Activated naive CD8-positive, alpha-beta T cell treated with anti-CD3 and anti-CD28 coated beads for 36 hours (primary cell): Measurements from ENCODE around the gene CDON. TPM values are rescaled to one million over a fixed set of nuclear protein-coding genes. Genes with fewer than 3 reads are reported as not detected.

Experiments used
- DNase-seq: peaks from one replicate; pipeline ENCODE4 v3.0.0; 2021
- H3K27ac Mint-ChIP-seq: one replicate; pipeline ENCODE4 v1.8.0; 2022; ENCODE audit warnings: mild to moderate bottlenecking, moderate library complexity, mixed read lengths
- H3K27me3 Mint-ChIP-seq: one replicate; pipeline ENCODE4 v1.8.0; 2022; ENCODE audit warnings: mild to moderate bottlenecking, mixed read lengths
- H3K36me3 Mint-ChIP-seq: one replicate; pipeline ENCODE4 v1.8.0; 2021; ENCODE audit warnings: mild to moderate bottlenecking, mixed read lengths
- H3K4me1 Mint-ChIP-seq: one replicate; pipeline ENCODE4 v1.8.0; 2021; ENCODE audit warnings: mixed read lengths
- H3K4me3 Mint-ChIP-seq: one replicate; pipeline ENCODE4 v1.8.0; 2022; ENCODE audit warnings: mild to moderate bottlenecking, moderate library complexity, mixed read lengths
- H3K9me3 Mint-ChIP-seq: one replicate; pipeline ENCODE4 v1.8.0; 2022; ENCODE audit warnings: mixed read lengths
- total RNA-seq, 2 experiments: library from RNA; stranded (reverse); gene quantifications; one replicate each; pipeline ENCODE4 v1.2.3, GENCODE V29; 2021

The CDON gene
- total RNA-seq, 2 experiments from 2014 or later = 2.0 to 2.6 TPM

DNA sequence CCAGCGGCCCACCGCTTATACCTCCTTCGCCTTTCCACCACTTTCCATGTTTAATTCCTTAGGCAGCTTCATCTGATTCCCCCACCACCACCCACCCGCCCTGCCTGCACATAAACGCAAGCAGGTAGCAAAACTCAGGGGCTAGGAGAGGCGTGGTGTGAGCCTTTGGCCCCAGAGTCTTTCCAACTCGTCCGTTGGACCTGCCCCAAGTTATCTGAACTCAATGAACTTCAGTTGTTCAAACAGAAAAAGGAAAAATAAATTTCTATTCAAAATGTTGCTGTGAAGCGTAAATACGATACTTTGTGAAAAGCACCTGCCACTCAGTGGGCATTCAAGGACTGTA, 814 bp upstream of the CDON start:
- Mint-ChIP-seq H3K4me3 (peak overlapping the region; percentile 64), H3K27me3 (peaks cover 24% of the 10 kb centered on the region), H3K36me3 (peaks cover 3% of the 10 kb centered on the region), H3K9me3 (no peaks in the 10 kb centered on the region), H3K4me1 (peaks cover 7% of the 10 kb centered on the region), H3K27ac (no peak overlapping the region)
- DNase-seq = no peak

DNA sequence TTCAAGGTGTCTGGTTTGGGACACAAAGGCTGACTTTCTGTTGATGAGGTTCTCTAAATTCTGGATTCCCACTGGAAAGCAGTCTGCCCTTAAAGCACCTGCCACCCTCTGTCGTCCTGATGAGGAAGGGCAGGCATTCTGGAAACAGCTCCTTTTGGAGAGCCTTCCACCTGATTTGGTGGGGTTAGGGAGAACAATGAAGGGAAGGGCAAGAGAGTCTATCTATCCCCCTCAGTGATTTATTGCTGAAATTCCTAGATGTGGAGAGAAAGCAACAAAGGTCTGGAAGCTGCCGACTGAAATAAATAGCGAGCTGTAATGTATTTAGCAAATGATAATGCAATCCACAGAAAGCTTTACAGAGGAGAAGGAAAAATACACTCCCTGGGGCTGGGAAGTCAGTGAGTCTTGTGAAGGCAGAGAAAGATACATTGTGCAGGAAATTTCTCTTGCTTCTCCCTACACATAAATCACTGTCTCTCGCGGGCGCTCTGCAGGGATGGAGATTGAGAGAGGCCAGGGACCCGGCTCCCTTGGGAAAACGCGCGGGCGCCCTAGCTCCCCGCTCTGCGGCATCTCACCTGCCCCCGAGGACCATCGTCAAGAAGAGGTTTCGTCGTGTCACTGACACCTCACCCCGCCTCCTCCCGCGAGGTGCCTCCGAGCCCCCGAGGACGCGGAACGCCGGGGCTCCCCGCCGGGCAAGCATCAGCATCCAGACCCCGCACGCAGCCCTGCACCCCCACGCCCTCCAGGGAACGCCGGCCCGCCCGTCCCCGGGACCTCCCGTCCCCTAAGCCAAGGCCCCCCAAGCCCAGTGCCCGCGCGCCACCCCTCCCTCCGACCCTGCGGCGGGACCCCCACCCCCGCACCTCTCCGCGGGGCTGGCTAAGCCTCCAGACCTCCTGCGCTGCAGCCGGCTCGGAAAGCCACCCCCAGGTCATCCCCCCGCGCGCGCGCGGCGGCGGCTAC, 673 bp downstream of the CDON start:
- no peak overlapping the region for H3K27ac Mint-ChIP-seq
- peaks cover 3% of the 10 kb centered on the region for H3K36me3 Mint-ChIP-seq
- H3K27me3 Mint-ChIP-seq = peaks cover 28% of the 10 kb centered on the region
- peaks cover 7% of the 10 kb centered on the region for H3K4me1 Mint-ChIP-seq
- DNase-seq = peak; percentile 41
- no peaks in the 10 kb centered on the region for H3K9me3 Mint-ChIP-seq
- peak overlapping the region; percentile 79 for H3K4me3 Mint-ChIP-seq

DNA sequence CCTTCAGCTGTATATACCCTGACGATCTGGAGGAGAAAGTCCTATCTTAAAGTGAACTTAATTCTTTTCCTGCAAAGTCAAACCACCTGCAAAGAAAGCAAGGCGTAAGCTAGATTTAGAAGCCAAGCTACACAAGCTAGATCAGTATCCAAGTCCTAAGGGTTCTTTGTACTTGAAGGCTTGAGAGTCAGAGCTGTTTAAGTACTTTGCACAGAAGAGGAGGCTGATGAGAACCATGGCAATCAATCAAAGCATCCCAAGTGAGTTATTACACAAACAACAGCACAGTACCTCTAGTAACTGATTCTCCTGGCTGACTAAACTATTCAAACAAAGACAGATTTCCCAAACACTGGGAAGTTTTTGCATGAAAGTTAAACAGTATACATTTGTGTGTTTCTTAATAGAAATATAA, 1.9 kb downstream of the CDON start:
- Mint-ChIP-seq H3K4me3 (no peak overlapping the region), H3K9me3 (no peaks in the 10 kb centered on the region), H3K4me1 (peaks cover 7% of the 10 kb centered on the region), H3K36me3 (peaks cover 3% of the 10 kb centered on the region), H3K27me3 (peaks cover 28% of the 10 kb centered on the region), H3K27ac (no peak overlapping the region)
- DNase-seq = no peak

DNA sequence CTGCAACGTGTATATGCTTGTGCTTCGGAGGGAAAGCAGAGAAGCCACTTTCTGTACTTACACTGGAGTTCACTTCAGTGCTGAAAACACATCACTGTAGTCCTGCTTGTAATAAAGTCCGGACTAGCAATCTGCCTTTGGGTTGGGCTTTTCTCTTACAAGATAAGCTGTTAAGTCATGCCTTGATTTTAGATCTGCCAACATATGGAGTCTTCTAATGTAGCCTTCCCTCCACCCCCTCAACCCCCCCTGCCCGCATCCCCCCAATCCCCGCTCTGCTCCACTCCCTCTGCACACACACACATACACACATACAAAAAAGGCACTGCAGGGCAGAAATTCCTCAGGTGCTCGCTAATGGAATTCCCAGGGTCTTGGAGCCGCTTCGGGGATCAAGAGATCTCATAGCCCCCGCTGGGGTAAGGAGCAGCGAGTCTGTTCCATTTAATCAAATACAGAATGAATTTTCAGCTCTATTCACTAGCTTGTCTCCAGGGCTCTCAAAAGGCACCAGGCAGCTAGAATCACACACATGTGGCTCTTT, 3.4 kb downstream of the CDON start:
- Mint-ChIP-seq H3K4me3 (no peak overlapping the region), H3K27me3 (peaks cover 28% of the 10 kb centered on the region), H3K4me1 (peaks cover 7% of the 10 kb centered on the region), H3K36me3 (peaks cover 3% of the 10 kb centered on the region), H3K27ac (no peak overlapping the region), H3K9me3 (no peaks in the 10 kb centered on the region)
- DNase-seq = no peak

DNA sequence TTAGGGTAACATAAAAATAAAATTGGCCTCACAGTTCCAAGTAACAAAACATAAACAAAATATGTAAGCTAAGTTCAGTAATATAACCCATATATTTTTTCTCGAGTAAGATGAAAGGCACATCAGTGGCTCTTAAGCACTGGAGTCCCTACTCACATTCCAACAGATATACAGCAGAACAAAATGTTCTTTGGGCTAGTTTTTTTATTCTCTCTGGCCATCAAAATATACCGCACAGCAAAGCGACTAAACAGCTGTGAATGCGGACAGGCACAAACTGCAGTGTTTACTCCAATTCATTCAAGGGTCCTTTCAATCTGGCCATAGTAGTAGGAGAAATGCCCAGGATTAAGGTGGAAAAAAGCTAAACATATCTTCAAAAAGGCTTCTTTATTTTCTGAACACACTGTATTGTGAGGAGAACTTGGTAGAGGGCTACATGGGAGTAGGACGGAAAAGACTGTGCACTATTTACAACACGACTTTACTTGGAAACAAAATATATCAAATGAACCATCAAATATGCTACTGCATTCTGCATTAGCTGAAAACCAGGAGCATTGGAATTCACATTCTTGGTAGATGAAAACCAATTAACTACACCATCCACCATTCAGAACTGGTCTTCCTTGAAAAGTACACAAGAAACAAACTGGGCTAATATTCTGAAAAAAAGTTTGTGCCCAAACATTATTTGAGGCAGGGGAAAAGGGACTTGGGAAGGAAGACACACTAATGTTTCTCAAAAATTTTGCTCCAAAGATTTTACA, 4.4 kb downstream of the CDON start:
- no peak overlapping the region for H3K4me3 Mint-ChIP-seq
- no peaks in the 10 kb centered on the region for H3K9me3 Mint-ChIP-seq
- H3K27me3 Mint-ChIP-seq = peaks cover 28% of the 10 kb centered on the region
- no peak for DNase-seq
- H3K27ac Mint-ChIP-seq = no peak overlapping the region
- peaks cover 7% of the 10 kb centered on the region for H3K4me1 Mint-ChIP-seq
- H3K36me3 Mint-ChIP-seq = peaks cover 3% of the 10 kb centered on the region

DNA sequence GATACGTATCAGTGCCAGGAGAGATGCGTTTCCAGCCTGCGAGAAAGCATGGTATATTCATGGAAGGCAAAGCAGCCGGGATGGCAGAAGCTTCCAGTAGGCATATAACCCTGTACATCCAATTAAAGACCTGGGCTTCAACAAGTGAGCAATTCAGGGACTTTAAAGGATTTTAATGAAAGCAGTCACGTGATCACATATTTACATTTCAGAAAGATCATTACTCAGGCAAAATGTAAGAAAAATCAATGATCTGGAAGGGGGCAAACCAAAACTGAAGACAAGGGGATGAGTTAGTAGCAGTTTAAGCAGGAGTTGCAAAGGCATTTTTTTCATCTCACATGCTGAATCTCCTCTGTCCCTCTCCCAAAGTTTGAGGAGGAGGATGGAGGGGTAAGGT, 7.8 kb downstream of the CDON start:
- Mint-ChIP-seq H3K36me3 (no peaks in the 10 kb centered on the region), H3K4me3 (no peak overlapping the region), H3K4me1 (peaks cover 5% of the 10 kb centered on the region), H3K27ac (no peak overlapping the region), H3K27me3 (peaks cover 6% of the 10 kb centered on the region), H3K9me3 (no peaks in the 10 kb centered on the region)
- no peak for DNase-seq

DNA sequence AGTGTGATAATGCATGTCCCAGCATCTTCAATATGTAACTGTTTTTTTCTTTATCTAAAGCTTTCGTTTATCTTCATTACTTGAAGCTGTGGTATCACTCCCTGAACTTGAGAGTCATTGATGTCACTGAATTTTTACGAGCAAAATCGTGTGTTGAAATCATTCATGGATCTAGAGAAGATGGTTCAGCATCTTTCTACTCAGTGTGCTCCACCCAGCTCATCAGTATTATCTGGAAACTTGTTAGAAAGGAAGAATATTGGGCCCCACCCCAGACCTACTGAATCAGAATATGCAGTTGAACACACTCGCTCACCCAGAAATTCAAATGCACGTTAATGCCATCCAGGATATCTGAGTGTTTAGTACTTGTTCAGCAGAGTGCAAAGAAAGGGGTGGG, 8.3 kb downstream of the CDON start:
- no peaks in the 10 kb centered on the region for H3K36me3 Mint-ChIP-seq
- DNase-seq = no peak
- no peaks in the 10 kb centered on the region for H3K9me3 Mint-ChIP-seq
- H3K27me3 Mint-ChIP-seq = peaks cover 6% of the 10 kb centered on the region
- H3K27ac Mint-ChIP-seq = no peak overlapping the region
- H3K4me1 Mint-ChIP-seq = peaks cover 6% of the 10 kb centered on the region
- no peak overlapping the region for H3K4me3 Mint-ChIP-seq

GRCh38 chr11:126053415-126054286, 9.0 kb downstream of the CDON start:
- Mint-ChIP-seq H3K36me3 (no peaks in the 10 kb centered on the region), H3K27me3 (peaks cover 5% of the 10 kb centered on the region), H3K27ac (no peak overlapping the region), H3K4me3 (no peak overlapping the region), H3K9me3 (no peaks in the 10 kb centered on the region), H3K4me1 (peaks cover 6% of the 10 kb centered on the region)
- DNase-seq = no peak

GRCh38 chr11:126051117-126051516, 11.5 kb downstream of the CDON start:
- no peak for DNase-seq
- H3K27me3 Mint-ChIP-seq = no peaks in the 10 kb centered on the region
- H3K4me3 Mint-ChIP-seq = no peak overlapping the region
- H3K27ac Mint-ChIP-seq = no peak overlapping the region
- H3K4me1 Mint-ChIP-seq = peaks cover 6% of the 10 kb centered on the region
- H3K36me3 Mint-ChIP-seq = no peaks in the 10 kb centered on the region
- no peaks in the 10 kb centered on the region for H3K9me3 Mint-ChIP-seq

DNA sequence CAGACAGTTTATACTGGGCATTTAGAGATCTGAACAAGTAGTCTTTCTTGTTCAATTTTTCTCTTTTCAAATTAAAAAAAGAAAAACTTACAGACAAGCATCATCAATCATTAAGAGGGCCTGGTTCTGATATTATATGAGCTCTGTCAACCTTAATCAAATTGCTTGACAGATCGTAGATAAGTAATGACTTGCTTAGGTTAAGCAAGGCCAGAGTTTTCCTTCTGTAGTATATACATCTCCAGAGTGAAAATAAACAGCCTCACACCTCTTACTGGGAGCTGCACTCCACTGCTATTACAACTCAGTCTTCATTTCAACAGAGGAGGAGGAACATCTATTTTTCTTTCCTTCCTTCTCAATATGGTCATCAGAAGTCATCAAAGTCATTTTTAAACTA, 13.5 kb downstream of the CDON start:
- H3K27ac Mint-ChIP-seq = no peak overlapping the region
- H3K36me3 Mint-ChIP-seq = no peaks in the 10 kb centered on the region
- H3K27me3 Mint-ChIP-seq = no peaks in the 10 kb centered on the region
- no peak overlapping the region for H3K4me3 Mint-ChIP-seq
- H3K9me3 Mint-ChIP-seq = no peaks in the 10 kb centered on the region
- DNase-seq = no peak
- peaks cover 6% of the 10 kb centered on the region for H3K4me1 Mint-ChIP-seq

GRCh38 chr11:126048197-126048596, 14.5 kb downstream of the CDON start:
- Mint-ChIP-seq H3K36me3 (no peaks in the 10 kb centered on the region), H3K27me3 (no peaks in the 10 kb centered on the region), H3K27ac (no peak overlapping the region), H3K9me3 (no peaks in the 10 kb centered on the region), H3K4me3 (no peak overlapping the region), H3K4me1 (peaks cover 6% of the 10 kb centered on the region)
- DNase-seq = no peak

DNA sequence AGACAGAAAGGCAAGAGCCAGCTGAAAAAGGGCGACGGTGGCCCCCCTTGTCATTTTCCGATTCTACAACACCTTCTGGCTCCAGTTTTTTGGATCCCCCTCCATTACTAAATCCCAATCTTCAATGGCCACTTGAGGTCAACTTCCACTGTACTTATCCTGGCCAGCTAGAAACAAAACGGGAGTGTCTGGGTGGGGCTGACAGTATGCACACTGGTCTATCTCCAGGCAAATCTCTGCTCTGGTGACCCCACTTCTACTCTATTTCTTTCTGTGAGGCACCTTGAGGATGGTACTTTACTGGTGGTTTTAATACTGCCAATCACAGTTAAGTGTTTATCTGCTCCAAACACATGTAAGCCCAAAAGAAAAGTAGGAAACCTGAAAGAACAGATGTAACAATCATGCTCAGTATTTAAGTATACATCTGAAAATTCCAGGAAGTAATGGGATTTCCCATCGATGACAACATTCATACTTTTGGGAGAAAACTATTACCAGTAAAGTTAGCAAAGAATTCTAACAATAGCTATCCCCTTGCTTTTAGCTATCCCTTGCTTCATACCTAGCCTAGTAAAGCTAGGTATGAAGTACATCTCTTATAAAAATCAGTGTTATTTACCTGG, 16.0 kb downstream of the CDON start:
- H3K4me3 Mint-ChIP-seq = no peak overlapping the region
- peaks cover 6% of the 10 kb centered on the region for H3K4me1 Mint-ChIP-seq
- H3K9me3 Mint-ChIP-seq = no peaks in the 10 kb centered on the region
- no peak overlapping the region for H3K27ac Mint-ChIP-seq
- no peaks in the 10 kb centered on the region for H3K36me3 Mint-ChIP-seq
- DNase-seq = no peak
- H3K27me3 Mint-ChIP-seq = no peaks in the 10 kb centered on the region

DNA sequence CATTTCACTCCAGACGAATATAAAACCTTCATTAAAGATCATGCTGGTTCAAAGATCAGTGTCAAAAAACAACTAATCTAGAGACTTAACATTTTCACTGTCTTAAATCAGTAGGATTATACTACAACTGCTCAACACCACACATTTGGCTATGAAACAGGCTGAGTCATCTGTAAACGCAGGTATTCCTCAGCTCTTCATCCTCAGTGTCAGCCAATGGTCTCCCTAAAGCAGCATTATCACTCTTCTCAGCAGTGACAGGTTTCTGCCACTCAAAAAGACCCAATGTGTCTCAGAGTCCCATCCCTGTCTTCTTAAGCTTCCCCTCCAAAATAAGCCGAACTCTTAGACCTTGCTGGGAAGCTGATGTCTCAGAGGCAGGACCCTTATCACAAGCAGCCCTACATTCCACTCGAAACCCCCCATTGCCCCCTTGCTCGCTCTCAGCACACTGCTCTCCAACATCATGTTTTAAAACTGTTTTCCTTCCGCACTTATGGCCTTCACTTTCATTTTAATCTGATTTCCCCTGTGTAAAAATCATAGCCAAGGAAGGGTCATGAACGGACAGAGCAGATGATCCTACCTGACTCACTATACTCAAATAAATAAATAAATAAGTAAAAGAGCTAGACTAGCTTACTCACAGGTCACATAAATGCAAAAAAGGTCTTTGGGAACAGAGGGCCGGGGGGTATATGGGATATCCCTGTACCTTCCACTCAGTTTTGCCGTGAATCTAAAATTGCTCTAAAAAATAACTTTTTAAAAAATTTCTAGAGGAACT, 23.0 kb downstream of the CDON start:
- DNase-seq = no peak
- no peak overlapping the region for H3K4me3 Mint-ChIP-seq
- H3K4me1 Mint-ChIP-seq = no peaks in the 10 kb centered on the region
- H3K27ac Mint-ChIP-seq = no peak overlapping the region
- H3K9me3 Mint-ChIP-seq = no peaks in the 10 kb centered on the region
- H3K27me3 Mint-ChIP-seq = no peaks in the 10 kb centered on the region
- H3K36me3 Mint-ChIP-seq = no peaks in the 10 kb centered on the region

DNA sequence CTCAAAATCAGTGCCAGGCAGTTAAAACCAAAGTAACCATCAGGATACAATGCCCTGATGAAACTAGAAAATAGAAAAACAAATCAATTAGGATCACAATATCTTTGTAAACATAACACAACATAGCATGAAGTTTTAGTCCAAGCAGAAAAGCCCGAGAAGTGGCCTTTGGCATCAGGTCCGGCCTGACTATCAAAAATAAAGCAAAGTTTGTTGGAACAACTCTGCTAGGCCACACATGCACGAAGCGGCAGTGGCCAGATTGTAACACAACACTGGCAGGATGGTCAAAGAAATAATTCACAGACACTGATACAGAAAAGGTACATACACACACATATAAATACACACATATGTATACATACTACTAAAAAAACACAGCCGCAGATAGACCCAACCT, 26.9 kb downstream of the CDON start:
- H3K4me3 Mint-ChIP-seq = no peak overlapping the region
- DNase-seq = no peak
- peaks cover 15% of the 10 kb centered on the region for H3K27me3 Mint-ChIP-seq
- H3K4me1 Mint-ChIP-seq = no peaks in the 10 kb centered on the region
- no peak overlapping the region for H3K27ac Mint-ChIP-seq
- no peaks in the 10 kb centered on the region for H3K9me3 Mint-ChIP-seq
- H3K36me3 Mint-ChIP-seq = peaks cover 2% of the 10 kb centered on the region
